GM18508 (cell line): ENCODE results near the gene LHX1.

Experiments
- ATAC-seq: cut with Tn5 transposase; IDR thresholded peaks from one replicate; pipeline ENCODE4 v1.9.1; 2021; ENCODE audit warnings: moderate number of reproducible peaks; ENCODE audit not compliant: insufficient read depth, unreplicated experiment

LHX1 gene

GRCh38 chr17:36921095-36921851, 16.0 kb upstream of the LHX1 start:
- ATAC-seq = no peak

- ATAC-seq = no peak
Observed at GRCh38 chr17:36922175-36922574, 15.1 kb upstream of the LHX1 start.

GRCh38 chr17:36923814-36924221, 13.5 kb upstream of the LHX1 start:
- ATAC-seq = no peak

- no peak for ATAC-seq
Observed at GRCh38 chr17:36926226-36926625, 11.0 kb upstream of the LHX1 start.

- ATAC-seq = no peak
Observed at GRCh38 chr17:36926701-36927100, 10.6 kb upstream of the LHX1 start.

- ATAC-seq = no peak
Observed at GRCh38 chr17:36928471-36929345, 8.6 kb upstream of the LHX1 start.

GRCh38 chr17:36929851-36930582, 7.3 kb upstream of the LHX1 start:
- ATAC-seq = no peak

- ATAC-seq = no peak
Observed at GRCh38 chr17:36930583-36930900, 6.7 kb upstream of the LHX1 start.

- no peak for ATAC-seq
Observed at GRCh38 chr17:36931096-36931696, 6.1 kb upstream of the LHX1 start.

GRCh38 chr17:36931697-36932382, 5.4 kb upstream of the LHX1 start:
- ATAC-seq = no peak

- no peak for ATAC-seq
Observed at GRCh38 chr17:36932383-36932693, 4.9 kb upstream of the LHX1 start.

- no peak for ATAC-seq
Observed at GRCh38 chr17:36932694-36933511, 4.4 kb upstream of the LHX1 start.

- ATAC-seq = no peak
Observed at GRCh38 chr17:36933512-36934143, 3.6 kb upstream of the LHX1 start.

- no peak for ATAC-seq
Observed at GRCh38 chr17:36934144-36934691, 3.1 kb upstream of the LHX1 start.

GRCh38 chr17:36934692-36935630, 2.3 kb upstream of the LHX1 start:
- ATAC-seq = no peak

GRCh38 chr17:36935671-36936454, 1.4 kb upstream of the LHX1 start:
- ATAC-seq = no peak

GRCh38 chr17:36936455-36937000, 747 bp upstream of the LHX1 start:
- no peak for ATAC-seq
